CD4-positive, alpha-beta T cell treated with Interleukin-4 for 4 hours (primary cell): Measurements from ENCODE around the gene ANAPC1.
"Not testable (repeated sequence)": the region's sequence is repeated elsewhere in the genome, so short reads cannot be mapped to it uniquely, and the experiment has no call there.

Experiments
- DNase-seq: peaks from one replicate; pipeline ENCODE4 v3.0.0-alpha.2; 2020

ANAPC1 gene

GRCh38 chr2:111883661-111884591, at the start of gene ANAPC1:
ANAPC1 (minus strand) TSS chr2:111884193; CDS start chr2:111880825, 3,368 bp downstream.
- peak; percentile 77 for DNase-seq

- no peak for DNase-seq
Observed at GRCh38 chr2:111932841-111933291, 48.9 kb upstream of the ANAPC1 start.

DNA sequence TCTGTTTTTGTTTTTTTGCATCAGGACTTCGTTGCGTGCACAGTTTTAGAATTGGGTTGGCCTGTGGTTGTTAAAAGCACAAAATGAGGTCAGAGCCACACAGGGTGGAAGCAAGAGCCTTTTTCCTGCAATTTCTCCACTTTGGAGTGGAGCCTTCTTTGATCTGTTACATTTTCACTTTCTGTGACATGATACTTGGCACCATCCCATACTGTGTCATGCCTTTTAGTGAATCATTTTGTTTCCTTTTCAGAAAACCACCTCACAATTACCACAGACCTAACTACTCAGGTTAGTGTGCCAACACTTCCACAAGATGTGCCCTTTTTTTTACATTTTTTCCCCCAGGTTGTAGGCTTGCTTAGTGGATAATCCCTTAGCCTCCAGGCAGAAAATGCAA, 46.9 kb upstream of the ANAPC1 start:
- no peak for DNase-seq

GRCh38 chr2:111930409-111930808, 46.4 kb upstream of the ANAPC1 start:
- no peak for DNase-seq

- DNase-seq, result no peak
Observed at GRCh38 chr2:111927723-111928122, 43.7 kb upstream of the ANAPC1 start.

DNA sequence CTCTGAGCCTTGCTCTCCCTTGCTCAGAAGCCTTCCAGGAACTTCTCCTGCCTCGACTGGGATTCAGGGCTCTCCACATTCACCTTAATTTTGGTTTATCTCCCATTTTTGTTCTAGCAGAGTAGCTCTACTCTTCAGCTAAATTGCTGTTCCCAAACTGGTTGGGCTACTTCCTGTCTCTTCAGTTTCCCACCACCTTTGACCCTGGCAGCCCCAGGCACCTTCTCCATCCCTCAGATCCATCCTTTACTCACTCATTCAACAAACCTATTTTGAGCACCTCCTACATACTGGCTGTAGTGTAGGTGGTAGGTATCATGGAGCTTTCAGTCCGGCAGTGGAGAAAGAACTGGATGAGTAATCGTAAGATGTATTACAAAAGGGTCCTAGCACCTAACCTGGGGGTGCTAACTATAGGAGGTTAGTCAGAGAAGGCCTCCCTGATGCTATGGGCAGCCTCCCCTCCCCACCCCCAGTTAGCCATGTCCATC, 40.7 kb upstream of the ANAPC1 start:
- no peak for DNase-seq

- DNase-seq, result no peak
Observed at GRCh38 chr2:111923276-111923804, 39.3 kb upstream of the ANAPC1 start.

DNA sequence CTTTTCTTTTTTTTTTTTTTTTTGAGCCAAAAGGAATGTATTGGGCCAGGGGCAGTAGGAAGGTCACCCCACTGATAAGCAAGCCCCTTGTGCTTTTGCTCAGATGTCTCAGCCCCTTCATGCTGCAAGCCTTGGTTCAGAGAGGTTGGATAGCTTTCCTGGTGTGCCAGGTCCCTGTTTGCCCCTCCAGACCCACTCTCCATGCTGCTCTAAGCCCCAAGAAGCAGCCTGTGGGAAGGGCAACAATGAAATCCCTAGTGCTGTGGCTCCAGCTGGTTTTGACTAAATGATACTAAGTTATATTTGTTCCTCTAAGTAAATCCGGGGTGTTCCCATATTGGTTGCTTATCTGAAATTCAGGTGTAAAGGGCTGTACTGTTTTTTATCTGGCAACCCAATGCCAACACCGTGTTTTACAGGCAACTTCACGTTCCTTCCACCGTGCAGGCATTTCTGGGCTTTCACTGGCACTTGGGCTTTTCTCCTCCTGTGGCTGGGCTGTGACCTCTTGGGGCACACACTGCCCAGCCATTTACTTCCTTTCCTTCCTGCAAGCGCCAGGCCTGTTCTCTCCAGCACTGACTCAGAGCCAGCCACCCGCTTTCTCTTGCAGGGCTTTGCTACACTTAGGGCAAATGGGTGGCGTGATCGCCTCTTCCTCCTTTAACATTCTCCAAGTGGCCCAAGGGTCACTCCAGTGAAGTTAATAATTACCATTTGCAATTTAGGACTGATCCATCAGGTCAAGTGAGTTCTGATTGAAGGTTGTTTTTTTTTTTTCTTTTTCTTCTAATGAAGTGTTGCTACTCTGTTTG, 36.0 kb upstream of the ANAPC1 start:
- no peak for DNase-seq

GRCh38 chr2:111919365-111919764, 35.4 kb upstream of the ANAPC1 start:
- no peak for DNase-seq

- DNase-seq, result no peak
Observed at GRCh38 chr2:111918383-111918806, 34.4 kb upstream of the ANAPC1 start.

- DNase-seq, result no peak
Observed at GRCh38 chr2:111917106-111917505, 33.1 kb upstream of the ANAPC1 start.

GRCh38 chr2:111912547-111912946, 28.6 kb upstream of the ANAPC1 start:
- DNase-seq, result no peak

- not testable (repeated sequence) for DNase-seq
Observed at GRCh38 chr2:111911295-111911977, 27.4 kb upstream of the ANAPC1 start.

DNA sequence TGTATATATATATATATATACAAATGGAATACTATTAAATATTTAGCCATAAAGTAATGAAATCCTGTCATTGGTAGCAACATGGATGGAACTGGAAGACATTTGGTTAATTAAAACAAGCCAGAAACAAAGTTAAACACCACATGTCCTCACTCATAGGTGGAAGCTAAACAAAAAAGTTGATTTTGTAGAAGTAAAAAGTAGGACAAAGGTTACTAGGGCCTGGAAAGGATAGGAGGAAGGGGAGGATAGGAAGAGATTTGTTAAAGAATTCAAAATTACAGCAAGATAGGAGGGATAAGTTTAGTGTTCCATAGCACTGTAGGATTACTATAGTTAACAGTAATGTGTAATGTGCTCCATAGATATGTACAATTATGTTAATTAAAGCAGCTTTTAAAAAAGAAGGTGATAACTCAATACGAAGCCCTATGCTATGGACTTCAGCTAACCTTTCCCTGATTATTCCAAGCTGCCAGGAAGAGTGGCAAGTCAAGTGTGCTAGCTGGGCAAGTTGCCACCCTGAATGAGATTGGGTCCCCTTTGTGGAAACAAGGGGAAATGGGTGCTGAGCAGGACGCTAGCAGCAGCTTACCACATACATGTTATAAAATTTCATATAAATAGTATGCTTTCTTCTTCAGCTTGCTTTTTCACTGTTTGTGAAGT, 26.8 kb upstream of the ANAPC1 start:
- DNase-seq, result no peak

- DNase-seq, result not testable (repeated sequence)
Observed at GRCh38 chr2:111909997-111910396, 26.0 kb upstream of the ANAPC1 start.

- no peak for DNase-seq
Observed at GRCh38 chr2:111909079-111909478, 25.1 kb upstream of the ANAPC1 start.

DNA sequence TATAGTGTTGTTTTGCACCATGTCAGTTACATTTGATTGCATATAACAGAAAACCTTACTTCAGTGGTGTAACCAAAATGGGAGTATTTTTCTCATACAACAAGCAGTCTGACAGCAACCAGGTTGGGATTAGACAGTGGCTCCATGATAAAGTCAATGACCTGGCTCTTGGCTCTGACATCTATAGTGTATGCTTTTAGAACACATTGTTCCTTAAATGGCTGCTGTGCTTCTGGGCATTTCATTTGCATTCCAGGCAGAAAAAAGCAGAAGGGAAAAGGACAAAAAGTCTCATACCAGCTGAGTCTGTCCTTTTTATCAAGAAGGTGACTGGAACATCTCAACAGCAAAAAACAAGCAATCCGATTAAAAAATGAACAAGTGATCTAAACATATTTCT, 24.6 kb upstream of the ANAPC1 start:
- DNase-seq, result no peak

GRCh38 chr2:111905990-111906735, 22.2 kb upstream of the ANAPC1 start:
- DNase-seq, result no peak

- DNase-seq, result not testable (repeated sequence)
Observed at GRCh38 chr2:111905475-111905869, 21.5 kb upstream of the ANAPC1 start.

- no peak for DNase-seq
Observed at GRCh38 chr2:111904726-111905474, 20.9 kb upstream of the ANAPC1 start.
